ENCODE measurements around the gene MYLK4. TPM values are rescaled to one million over a fixed set of nuclear protein-coding genes. Genes with fewer than 3 reads are reported as not detected.

MYLK4 gene
- total RNA-seq, 1 experiment from 2014 or later: 0.26 TPM

DNA sequence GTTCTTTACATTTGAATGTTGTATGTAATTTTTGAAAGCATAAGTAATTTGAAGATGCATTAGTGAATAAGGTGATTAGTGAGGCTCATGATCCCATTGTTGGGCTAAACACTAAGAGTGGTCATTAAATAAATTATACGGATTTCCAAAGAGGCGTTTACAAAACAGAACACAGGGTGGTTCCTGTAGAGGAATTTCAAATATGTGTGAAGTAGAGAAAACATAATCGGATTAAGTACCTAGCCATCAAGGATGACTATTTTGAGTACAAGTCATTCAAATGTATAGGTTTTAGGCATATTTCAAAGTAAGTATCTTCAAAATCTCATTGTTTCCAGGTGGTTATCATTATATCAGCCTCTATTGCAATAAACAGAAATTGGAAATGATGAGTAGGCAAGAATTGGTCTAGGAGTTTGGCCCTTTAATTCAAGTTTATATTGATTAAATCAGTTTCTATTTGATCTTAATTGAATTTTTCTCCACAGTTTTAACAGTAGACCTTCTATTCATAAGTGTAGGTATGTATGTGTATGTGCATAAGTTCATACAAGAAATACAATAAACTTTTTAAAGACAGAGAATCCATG lies 94.8 kb downstream of the MYLK4 start:
- no peak for DNase-seq (ENCODE audit: low read depth in 1 of 2, low spot score in 2 of 2)
- H3K4me3 ChIP-seq: no peak overlapping the region
- peaks cover 5% of the 10 kb centered on the region; the same call in 1 of the 2 replicates for H3K9me3 ChIP-seq (replicated peaks)
- H3K36me3 ChIP-seq: no peaks in the 10 kb centered on the region
- H3K27ac ChIP-seq: no peak overlapping the region
- H3K27me3 ChIP-seq (replicated peaks): no peaks in the 10 kb centered on the region
- H3K4me1 ChIP-seq (replicated peaks): peaks cover 6% of the 10 kb centered on the region; the same call in 1 of the 2 replicates

- H3K9me3 ChIP-seq (replicated peaks): peaks cover 5% of the 10 kb centered on the region; the same call in 1 of the 2 replicates
- no peak overlapping the region for H3K27ac ChIP-seq
- H3K36me3 ChIP-seq: no peaks in the 10 kb centered on the region
- H3K27me3 ChIP-seq (replicated peaks): no peaks in the 10 kb centered on the region
- H3K4me3 ChIP-seq: no peak overlapping the region
- no peaks in the 10 kb centered on the region for H3K4me1 ChIP-seq (replicated peaks)
- DNase-seq (ENCODE audit: low read depth in 1 of 2, low spot score in 2 of 2): no peak
Observed at GRCh38 chr6:2653369-2654032, 97.2 kb downstream of the MYLK4 start.

DNA sequence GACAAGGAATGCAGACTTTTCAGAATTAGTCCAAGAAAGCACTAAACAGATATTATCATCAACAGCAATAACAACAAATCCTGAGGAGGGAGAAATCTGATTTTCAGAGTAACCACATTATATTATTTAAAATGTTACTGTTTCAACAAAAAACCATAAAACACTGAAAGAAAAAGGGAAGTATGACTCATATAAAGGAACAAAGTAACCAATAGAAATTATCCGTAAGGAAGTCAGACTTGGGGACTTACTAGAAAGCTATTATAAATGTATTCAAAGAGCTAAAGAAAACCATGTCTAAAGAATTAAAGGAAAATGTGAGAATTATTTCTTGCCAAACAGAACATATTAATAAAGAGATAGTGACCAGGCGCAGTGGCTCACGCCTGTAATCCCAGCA lies 98.1 kb downstream of the MYLK4 start:
- Histone ChIP-seq H3K4me3 (no peak overlapping the region), H3K27me3 (replicated peaks) (no peaks in the 10 kb centered on the region), H3K27ac (no peak overlapping the region), H3K36me3 (no peaks in the 10 kb centered on the region), H3K9me3 (replicated peaks) (peaks cover 5% of the 10 kb centered on the region; the same call in 1 of the 2 replicates), H3K4me1 (replicated peaks) (no peaks in the 10 kb centered on the region)
- no peak for DNase-seq (ENCODE audit: low read depth in 1 of 2, low spot score in 2 of 2)

DNA sequence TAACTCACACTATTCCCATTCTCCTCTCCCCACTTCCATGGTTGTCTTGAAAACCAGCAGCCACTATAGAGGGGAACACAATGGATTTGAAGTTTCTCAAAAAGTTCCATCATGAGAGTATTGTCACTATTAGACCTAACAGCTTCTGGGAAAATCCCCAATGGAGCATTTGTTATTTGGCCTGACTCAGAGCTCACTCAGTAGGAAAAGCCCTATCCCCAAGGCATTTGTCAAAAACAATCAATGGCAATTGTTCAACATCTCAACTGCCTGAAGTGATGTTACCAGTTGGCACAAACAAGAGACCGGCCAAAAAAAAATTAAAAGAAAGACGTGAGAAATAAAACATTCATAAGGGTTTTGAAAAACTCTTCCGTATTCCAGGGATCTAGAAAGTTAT lies 98.8 kb downstream of the MYLK4 start:
- H3K36me3 ChIP-seq: no peaks in the 10 kb centered on the region
- H3K4me3 ChIP-seq: no peak overlapping the region
- DNase-seq (ENCODE audit: low read depth in 1 of 2, low spot score in 2 of 2): no peak
- H3K27me3 ChIP-seq (replicated peaks): no peaks in the 10 kb centered on the region
- peaks cover 5% of the 10 kb centered on the region; the same call in 1 of the 2 replicates for H3K9me3 ChIP-seq (replicated peaks)
- H3K27ac ChIP-seq: no peak overlapping the region
- no peaks in the 10 kb centered on the region for H3K4me1 ChIP-seq (replicated peaks)

DNA sequence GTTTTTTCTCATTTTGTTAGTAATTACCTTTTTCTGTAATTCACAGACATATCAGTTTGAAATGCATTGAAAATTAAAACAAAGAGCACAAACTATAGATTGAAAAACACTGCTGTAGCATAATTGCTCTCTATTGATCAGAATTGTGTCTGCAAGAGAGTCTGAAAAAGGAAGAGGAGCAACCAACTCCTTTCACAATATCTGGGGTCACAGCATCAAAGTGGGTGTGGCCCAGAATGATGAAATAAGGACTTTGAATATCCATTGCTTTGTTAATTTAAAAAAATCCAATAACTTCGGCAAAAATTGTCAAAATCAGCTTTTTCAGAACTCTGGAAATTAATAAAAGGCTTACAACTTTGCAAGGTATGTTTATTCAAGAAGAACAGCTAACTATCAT lies 99.2 kb downstream of the MYLK4 start:
- Histone ChIP-seq H3K27ac (no peak overlapping the region), H3K9me3 (replicated peaks) (peaks cover 5% of the 10 kb centered on the region; the same call in 1 of the 2 replicates), H3K36me3 (no peaks in the 10 kb centered on the region), H3K4me1 (replicated peaks) (no peaks in the 10 kb centered on the region), H3K27me3 (replicated peaks) (no peaks in the 10 kb centered on the region), H3K4me3 (no peak overlapping the region)
- no peak for DNase-seq (ENCODE audit: low read depth in 1 of 2, low spot score in 2 of 2)

GRCh38 chr6:2646346-2646745 lies 104.4 kb downstream of the MYLK4 start:
- Histone ChIP-seq H3K27ac (no peak overlapping the region), H3K9me3 (replicated peaks) (no peaks in the 10 kb centered on the region), H3K4me3 (no peak overlapping the region), H3K36me3 (no peaks in the 10 kb centered on the region), H3K27me3 (replicated peaks) (no peaks in the 10 kb centered on the region), H3K4me1 (replicated peaks) (no peaks in the 10 kb centered on the region)
- DNase-seq (ENCODE audit: low read depth in 1 of 2, low spot score in 2 of 2): no peak

DNA sequence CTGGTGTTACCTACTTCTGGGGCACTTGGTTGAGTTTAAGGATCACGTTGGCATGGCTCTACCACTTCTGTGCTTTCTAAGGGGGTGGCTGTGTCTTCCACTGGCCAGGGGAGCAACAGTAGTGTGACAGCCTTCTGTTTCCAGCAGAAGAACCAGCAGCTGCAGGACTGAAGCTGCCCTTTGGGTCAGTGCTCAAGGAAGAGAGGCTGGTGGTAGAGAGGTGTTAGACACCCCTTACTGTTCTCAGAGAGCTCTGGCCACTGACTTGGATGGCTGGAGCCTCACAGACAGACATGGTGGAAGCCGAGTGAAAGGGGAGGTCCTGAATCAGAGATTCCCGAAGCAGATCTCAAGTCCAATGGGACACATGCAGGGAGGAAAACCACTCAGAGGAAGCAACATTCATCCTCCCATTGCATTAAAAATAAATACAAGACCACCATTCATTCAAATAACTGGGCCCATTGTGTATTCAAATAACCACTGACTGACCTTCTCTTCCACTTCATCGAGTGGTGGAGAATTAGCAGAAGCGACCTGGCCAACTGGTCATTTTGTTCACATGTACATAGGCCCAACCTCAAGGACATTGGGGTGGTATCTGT lies 106.7 kb downstream of the MYLK4 start:
- Histone ChIP-seq H3K27ac (no peak overlapping the region), H3K36me3 (no peaks in the 10 kb centered on the region)
- no peak for DNase-seq (ENCODE audit: low read depth in 1 of 2, low spot score in 2 of 2)

DNA sequence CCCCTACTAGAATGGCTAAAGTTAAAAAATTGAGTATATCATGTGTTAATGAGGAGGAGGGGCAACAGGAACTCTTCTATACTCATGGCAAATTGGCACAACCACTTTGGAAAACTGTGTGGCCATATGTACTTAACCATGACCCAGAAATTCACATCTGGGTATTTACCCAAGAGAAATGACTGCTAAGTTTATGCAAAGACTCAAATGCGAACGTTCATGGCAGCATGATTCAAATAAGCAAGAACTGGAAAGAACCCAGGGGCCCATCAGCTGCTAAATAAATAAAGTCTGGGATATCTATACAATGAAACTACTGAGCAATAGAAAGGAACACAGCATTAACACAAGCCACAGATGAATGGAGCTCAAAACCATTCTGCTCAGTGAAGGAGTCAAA lies 107.6 kb downstream of the MYLK4 start:
- H3K4me1 ChIP-seq (replicated peaks): no peaks in the 10 kb centered on the region
- no peak for DNase-seq (ENCODE audit: low read depth in 1 of 2, low spot score in 2 of 2)
- H3K27me3 ChIP-seq (replicated peaks): no peaks in the 10 kb centered on the region
- no peak overlapping the region for H3K4me3 ChIP-seq
- no peaks in the 10 kb centered on the region for H3K9me3 ChIP-seq (replicated peaks)
- no peaks in the 10 kb centered on the region for H3K36me3 ChIP-seq
- H3K27ac ChIP-seq: no peak overlapping the region

More for the DNA sequence above, 106.7 kb downstream of the MYLK4 start:
- no peaks in the 10 kb centered on the region for H3K9me3 ChIP-seq (replicated peaks)
- H3K27me3 ChIP-seq (replicated peaks): no peaks in the 10 kb centered on the region
- no peaks in the 10 kb centered on the region for H3K4me1 ChIP-seq (replicated peaks)
- no peak overlapping the region for H3K4me3 ChIP-seq

DNA sequence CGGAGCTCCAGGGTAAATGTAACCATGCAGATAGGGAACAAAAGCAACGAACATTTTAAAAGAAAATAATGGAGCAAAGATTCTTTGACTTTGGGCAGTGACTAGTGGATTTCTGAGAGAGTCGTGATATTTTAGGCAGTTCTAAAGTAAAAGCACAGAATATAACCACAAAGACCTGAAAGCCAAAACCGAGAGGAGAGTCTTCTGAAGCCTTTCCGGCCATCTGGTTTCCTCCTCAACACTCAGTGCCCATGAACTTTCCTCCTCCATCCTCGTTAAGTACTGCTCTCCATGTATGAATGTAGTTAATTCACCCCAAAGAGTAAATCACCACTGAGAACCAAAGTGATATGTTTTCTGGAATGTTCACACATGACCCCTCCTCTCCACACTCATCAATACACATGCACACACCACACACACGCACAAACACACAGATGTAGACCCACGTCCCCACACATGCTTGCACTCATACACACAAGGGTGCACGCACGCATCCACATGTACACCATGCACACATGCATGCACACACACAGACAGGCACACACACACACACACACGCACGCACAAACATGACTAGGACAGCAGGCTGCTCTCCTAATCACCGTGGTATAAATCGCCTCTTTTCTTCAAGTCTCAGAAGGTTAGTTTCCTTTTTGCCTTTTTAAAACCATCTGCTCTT lies 109.5 kb downstream of the MYLK4 start:
- H3K9me3 ChIP-seq (replicated peaks): no peaks in the 10 kb centered on the region
- no peak overlapping the region for H3K4me3 ChIP-seq

GRCh38 chr6:2640551-2640950 lies 110.2 kb downstream of the MYLK4 start:
- H3K27ac ChIP-seq: no peak overlapping the region
- H3K27me3 ChIP-seq (replicated peaks): no peaks in the 10 kb centered on the region
- no peak for DNase-seq (ENCODE audit: low read depth in 1 of 2, low spot score in 2 of 2)
- no peaks in the 10 kb centered on the region for H3K4me1 ChIP-seq (replicated peaks)
- no peaks in the 10 kb centered on the region for H3K9me3 ChIP-seq (replicated peaks)
- no peak overlapping the region for H3K4me3 ChIP-seq
- H3K36me3 ChIP-seq: no peaks in the 10 kb centered on the region

More for the DNA sequence above, 109.5 kb downstream of the MYLK4 start:
- no peaks in the 10 kb centered on the region for H3K4me1 ChIP-seq (replicated peaks)
- DNase-seq (ENCODE audit: low read depth in 1 of 2, low spot score in 2 of 2): no peak
- no peaks in the 10 kb centered on the region for H3K27me3 ChIP-seq (replicated peaks)
- H3K36me3 ChIP-seq: no peaks in the 10 kb centered on the region
- H3K27ac ChIP-seq: no peak overlapping the region

DNA sequence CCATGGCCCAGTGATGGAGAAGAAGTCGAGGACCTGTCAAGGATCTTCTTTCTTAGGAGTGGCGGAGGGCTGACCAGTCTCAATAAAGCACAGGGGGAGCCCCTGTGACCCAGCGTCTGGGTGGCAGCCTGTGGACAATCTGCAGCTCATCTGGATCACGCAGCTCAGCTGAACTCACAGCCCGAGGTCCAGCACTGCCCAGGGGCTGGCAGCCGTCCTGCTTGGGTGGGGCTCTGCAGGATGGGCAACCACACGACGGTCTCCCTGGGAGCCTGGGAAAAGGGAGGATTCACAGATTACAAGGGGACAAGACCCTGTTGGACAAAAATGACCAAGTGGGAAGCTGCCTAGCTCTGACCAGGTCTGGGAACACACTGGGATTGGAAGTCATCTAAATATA lies 110.8 kb downstream of the MYLK4 start:
- no peaks in the 10 kb centered on the region for H3K27me3 ChIP-seq (replicated peaks)
- H3K27ac ChIP-seq: no peak overlapping the region
- H3K36me3 ChIP-seq: no peaks in the 10 kb centered on the region
- no peaks in the 10 kb centered on the region for H3K9me3 ChIP-seq (replicated peaks)
- no peak overlapping the region for H3K4me3 ChIP-seq
- no peak for DNase-seq (ENCODE audit: low read depth in 1 of 2, low spot score in 2 of 2)
- peaks cover 4% of the 10 kb centered on the region for H3K4me1 ChIP-seq (replicated peaks)

DNA sequence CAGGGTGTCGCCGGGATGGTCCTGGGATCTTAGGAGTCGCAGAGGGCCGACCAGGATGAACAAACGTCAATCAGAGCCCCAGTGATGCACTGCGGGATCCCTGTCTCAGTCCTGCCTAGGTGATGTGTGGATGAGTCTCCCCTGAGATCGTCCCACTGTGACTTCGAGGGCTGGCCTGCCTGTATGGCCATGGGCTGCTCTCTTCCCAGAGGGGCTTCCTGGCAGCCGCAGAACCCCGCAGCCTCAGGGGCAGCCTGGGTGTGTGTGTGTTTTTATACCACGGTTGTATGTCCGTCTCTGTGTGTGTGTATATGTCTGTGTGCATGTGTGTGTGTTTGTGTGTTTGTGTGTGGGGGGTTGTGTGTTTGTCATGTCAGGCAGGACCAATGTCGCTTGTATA lies 111.6 kb downstream of the MYLK4 start:
- H3K27ac ChIP-seq: no peak overlapping the region
- no peak overlapping the region for H3K4me3 ChIP-seq
- no peaks in the 10 kb centered on the region for H3K9me3 ChIP-seq (replicated peaks)
- H3K27me3 ChIP-seq (replicated peaks): no peaks in the 10 kb centered on the region
- DNase-seq (ENCODE audit: low read depth in 1 of 2, low spot score in 2 of 2): no peak
- peaks cover 10% of the 10 kb centered on the region for H3K4me1 ChIP-seq (replicated peaks)
- H3K36me3 ChIP-seq: no peaks in the 10 kb centered on the region

DNA sequence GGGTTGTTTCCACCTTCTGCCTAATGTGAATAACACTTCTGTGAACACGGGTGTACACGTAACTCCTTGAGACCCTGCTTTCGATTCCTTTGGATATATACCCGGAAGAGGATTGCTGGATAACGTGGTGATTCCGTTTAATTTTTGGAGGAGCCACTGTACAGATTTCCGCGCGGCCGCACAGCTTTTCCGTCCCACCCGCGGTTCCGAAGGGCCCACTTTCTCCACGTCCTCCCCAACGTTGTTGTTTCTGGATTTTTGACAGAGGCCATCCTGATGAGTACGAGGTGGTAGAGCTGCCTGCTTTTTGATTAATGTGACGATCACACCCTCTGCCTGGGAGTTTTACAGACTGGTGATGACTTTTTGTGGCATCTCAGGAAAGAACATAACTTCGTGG lies 114.0 kb downstream of the MYLK4 start:
- DNase-seq (ENCODE audit: low read depth in 1 of 2, low spot score in 2 of 2): no peak
- H3K9me3 ChIP-seq (replicated peaks): no peaks in the 10 kb centered on the region
- no peaks in the 10 kb centered on the region for H3K36me3 ChIP-seq
- H3K27ac ChIP-seq: no peak overlapping the region
- H3K27me3 ChIP-seq (replicated peaks): no peaks in the 10 kb centered on the region
- H3K4me1 ChIP-seq (replicated peaks): peaks cover 33% of the 10 kb centered on the region
- no peak overlapping the region for H3K4me3 ChIP-seq

DNA sequence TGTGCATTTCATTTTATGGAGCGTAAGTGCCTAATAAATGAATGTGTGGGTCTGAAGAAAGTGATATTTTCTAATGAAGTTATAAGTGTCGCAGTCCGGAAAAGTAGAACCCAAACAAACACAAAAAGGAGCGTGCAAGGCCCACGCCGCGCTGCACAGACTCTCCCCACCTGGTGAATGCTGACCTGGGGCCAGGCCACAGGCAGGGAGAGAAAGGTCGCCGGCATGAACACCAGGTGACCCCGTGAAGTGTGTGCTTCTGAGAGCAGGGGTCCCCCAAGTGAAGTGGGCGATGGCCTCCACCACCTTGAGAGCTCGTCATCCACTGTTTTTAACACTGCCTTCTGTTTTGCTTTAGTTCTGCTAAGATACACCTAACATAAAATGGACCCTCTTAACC lies 114.8 kb downstream of the MYLK4 start:
- Histone ChIP-seq H3K4me3 (no peak overlapping the region), H3K36me3 (no peaks in the 10 kb centered on the region)

More for the DNA sequence above, 114.8 kb downstream of the MYLK4 start:
- H3K4me1 ChIP-seq (replicated peaks): peaks cover 41% of the 10 kb centered on the region
- no peak overlapping the region for H3K27ac ChIP-seq
- no peak for DNase-seq (ENCODE audit: low read depth in 1 of 2, low spot score in 2 of 2)
- H3K27me3 ChIP-seq (replicated peaks): no peaks in the 10 kb centered on the region
- H3K9me3 ChIP-seq (replicated peaks): no peaks in the 10 kb centered on the region
